Measurements from ENCODE around the gene AHNAK2.

GRCh38 chr14:104974665-104975390, 3.3 kb downstream of the AHNAK2 start:
- TF ChIP-seq CTCF (IDR thresholded peaks at IDR 0.05) (no peak), POLR2A (IDR thresholded peaks at IDR 0.05) (no peak), EP300 (IDR thresholded peaks at IDR 0.05) (no peak)

All from ovary (tissue), 3 donors.